GM23338 (cell line): ENCODE results near the gene NCS1. TPM values are rescaled to one million over a fixed set of nuclear protein-coding genes. Genes with fewer than 3 reads are reported as not detected.

ENCODE experiments used
- ATAC-seq: fragments of 200-7000 bp; cut with Tn5 transposase; 3 replicates; pipeline ENCODE4 v1.9.1; 2020
- DNase-seq: peaks from one replicate; pipeline ENCODE4 v3.0.0-alpha.2; 2015; ENCODE audit warnings: low spot score
- H2AFZ ChIP-seq: fragments of 200-600 bp; sonication (generic); 2 replicates; pipeline ENCODE4 v1.8.0; 2016; ENCODE audit warnings: antibody characterized with exemption, mild to moderate bottlenecking, moderate library complexity
- H3F3A ChIP-seq: fragments of 200-600 bp; sonication (generic); replicated peaks from 2 replicates; pipeline ENCODE4 v1.8.0; 2017; ENCODE audit warnings: antibody characterized with exemption, mixed run types, low read depth
- H3K27ac ChIP-seq: fragments of 200-600 bp; sonication (generic); 2 replicates; pipeline ENCODE4 v1.6.1; 2016; ENCODE audit warnings: low read depth
- H3K27me3 ChIP-seq: fragments of 200-600 bp; sonication (generic); 2 replicates; pipeline ENCODE4 v1.8.0; 2016; ENCODE audit warnings: mild to moderate bottlenecking, mixed run types, moderate library complexity; ENCODE audit not compliant: insufficient read depth
- H3K36me3 ChIP-seq: fragments of 200-600 bp; sonication (generic); 2 replicates; pipeline ENCODE4 v1.8.0; 2016; ENCODE audit warnings: mild to moderate bottlenecking; ENCODE audit not compliant: insufficient read depth
- H3K4me1 ChIP-seq: fragments of 200-600 bp; sonication (generic); 2 replicates; pipeline ENCODE4 v1.8.0; 2016; ENCODE audit warnings: mild to moderate bottlenecking, moderate library complexity; ENCODE audit not compliant: insufficient read depth
- H3K4me2 ChIP-seq: fragments of 200-600 bp; sonication (generic); 2 replicates; pipeline ENCODE4 v1.7.1; 2017; ENCODE audit warnings: mixed run types
- H3K4me3 ChIP-seq: fragments of 200-600 bp; sonication (generic); 2 replicates; pipeline ENCODE4 v1.6.1; 2016; ENCODE audit warnings: mixed run types
- H3K79me2 ChIP-seq: fragments of 200-600 bp; sonication (generic); replicated peaks from 2 replicates; pipeline ENCODE4 v1.8.0; 2017; ENCODE audit warnings: mild to moderate bottlenecking; ENCODE audit not compliant: insufficient read depth
- H3K9me2 ChIP-seq: fragments of 200-600 bp; sonication (generic); 2 replicates; pipeline ENCODE4 v1.8.0; 2017; ENCODE audit not compliant: insufficient read depth
- H4K20me1 ChIP-seq: fragments of 200-600 bp; sonication (generic); replicated peaks from 2 replicates; pipeline ENCODE4 v1.8.0; 2017; ENCODE audit warnings: mild to moderate bottlenecking; ENCODE audit not compliant: insufficient read depth
- H3K27ac Mint-ChIP-seq: 2 replicates; pipeline ENCODE4 v1.8.0; 2020; ENCODE audit warnings: inconsistent platforms, mild to moderate bottlenecking, moderate library complexity, mixed read lengths
- H3K27me3 Mint-ChIP-seq: 3 replicates; pipeline ENCODE4 v1.8.0; 2022; ENCODE audit warnings: low read depth, mild to moderate bottlenecking, moderate library complexity, mixed read lengths, inconsistent platforms; ENCODE audit not compliant: insufficient read depth, poor library complexity
- H3K36me3 Mint-ChIP-seq: 3 replicates; pipeline ENCODE4 v1.8.0; 2021; ENCODE audit warnings: low read depth, mild to moderate bottlenecking, inconsistent platforms, moderate library complexity, mixed read lengths
- H3K4me1 Mint-ChIP-seq: 3 replicates; pipeline ENCODE4 v1.8.0; 2020; ENCODE audit warnings: mild to moderate bottlenecking, inconsistent platforms, mixed read lengths
- H3K4me3 Mint-ChIP-seq: 3 replicates; pipeline ENCODE4 v1.8.0; 2021; ENCODE audit warnings: moderate library complexity, mild to moderate bottlenecking, inconsistent platforms, mixed read lengths
- H3K9me3 Mint-ChIP-seq: 3 replicates; pipeline ENCODE4 v1.8.0; 2020; ENCODE audit warnings: moderate library complexity, mild to moderate bottlenecking, inconsistent platforms, mixed read lengths
- CREB1 ChIP-seq: fragments of 250-450 bp; sonication (Bioruptor Pico); IDR thresholded peaks from 2 replicates; pipeline ENCODE4 v1.5.0; 2020; ENCODE audit warnings: low read depth, mild to moderate bottlenecking, moderate library complexity
- polyA plus RNA-seq: library from polyadenylated mRNA; unstranded; fragments of >200 nt; fragmentation: Nextera tagmentation; extraction: Ambion mirVana; gene quantifications from 2 replicates; pipeline ENCODE4 v1.2.1, GENCODE V29; 2016
- total RNA-seq: library from RNA; depleted of rRNA; stranded (reverse); fragments of >200 nt; shearing (Covaris generic); gene quantifications from 2 replicates; pipeline ENCODE4 v1.2.3, GENCODE V29; 2014
- TF ChIP-seq, protein P1 (sequence below): fragments of 250-450 bp; sonication (Bioruptor Pico); IDR thresholded peaks from 2 replicates; pipeline ENCODE4 v1.5.0; 2020; ENCODE audit warnings: mild to moderate bottlenecking, moderate library complexity
- TF ChIP-seq, protein P2 (sequence below): IDR thresholded peaks from one replicate; pipeline ENCODE4 v1.6.1; 2018; ENCODE audit warnings: antibody characterized with exemption; ENCODE audit not compliant: unreplicated experiment
- TF ChIP-seq, protein P3 (sequence below), 2 experiments: fragments of 200-600 bp in 1 of 2; sonication (generic) in 1 of 2; conservative IDR thresholded peaks; 2 replicates each; pipeline versions ENCODE4 v1.5.1 to v1.6.1; 2016 to 2017; ENCODE audit warnings: antibody characterized with exemption in 2 of 2, low read depth in 2 of 2, mild to moderate bottlenecking in 2 of 2, moderate library complexity in 1 of 2

Gene NCS1
- total and polyA plus RNA-seq, 2 experiments from 2014 or later = 8.2 to 34.3 TPM

- TF ChIP-seq, protein P1, sequence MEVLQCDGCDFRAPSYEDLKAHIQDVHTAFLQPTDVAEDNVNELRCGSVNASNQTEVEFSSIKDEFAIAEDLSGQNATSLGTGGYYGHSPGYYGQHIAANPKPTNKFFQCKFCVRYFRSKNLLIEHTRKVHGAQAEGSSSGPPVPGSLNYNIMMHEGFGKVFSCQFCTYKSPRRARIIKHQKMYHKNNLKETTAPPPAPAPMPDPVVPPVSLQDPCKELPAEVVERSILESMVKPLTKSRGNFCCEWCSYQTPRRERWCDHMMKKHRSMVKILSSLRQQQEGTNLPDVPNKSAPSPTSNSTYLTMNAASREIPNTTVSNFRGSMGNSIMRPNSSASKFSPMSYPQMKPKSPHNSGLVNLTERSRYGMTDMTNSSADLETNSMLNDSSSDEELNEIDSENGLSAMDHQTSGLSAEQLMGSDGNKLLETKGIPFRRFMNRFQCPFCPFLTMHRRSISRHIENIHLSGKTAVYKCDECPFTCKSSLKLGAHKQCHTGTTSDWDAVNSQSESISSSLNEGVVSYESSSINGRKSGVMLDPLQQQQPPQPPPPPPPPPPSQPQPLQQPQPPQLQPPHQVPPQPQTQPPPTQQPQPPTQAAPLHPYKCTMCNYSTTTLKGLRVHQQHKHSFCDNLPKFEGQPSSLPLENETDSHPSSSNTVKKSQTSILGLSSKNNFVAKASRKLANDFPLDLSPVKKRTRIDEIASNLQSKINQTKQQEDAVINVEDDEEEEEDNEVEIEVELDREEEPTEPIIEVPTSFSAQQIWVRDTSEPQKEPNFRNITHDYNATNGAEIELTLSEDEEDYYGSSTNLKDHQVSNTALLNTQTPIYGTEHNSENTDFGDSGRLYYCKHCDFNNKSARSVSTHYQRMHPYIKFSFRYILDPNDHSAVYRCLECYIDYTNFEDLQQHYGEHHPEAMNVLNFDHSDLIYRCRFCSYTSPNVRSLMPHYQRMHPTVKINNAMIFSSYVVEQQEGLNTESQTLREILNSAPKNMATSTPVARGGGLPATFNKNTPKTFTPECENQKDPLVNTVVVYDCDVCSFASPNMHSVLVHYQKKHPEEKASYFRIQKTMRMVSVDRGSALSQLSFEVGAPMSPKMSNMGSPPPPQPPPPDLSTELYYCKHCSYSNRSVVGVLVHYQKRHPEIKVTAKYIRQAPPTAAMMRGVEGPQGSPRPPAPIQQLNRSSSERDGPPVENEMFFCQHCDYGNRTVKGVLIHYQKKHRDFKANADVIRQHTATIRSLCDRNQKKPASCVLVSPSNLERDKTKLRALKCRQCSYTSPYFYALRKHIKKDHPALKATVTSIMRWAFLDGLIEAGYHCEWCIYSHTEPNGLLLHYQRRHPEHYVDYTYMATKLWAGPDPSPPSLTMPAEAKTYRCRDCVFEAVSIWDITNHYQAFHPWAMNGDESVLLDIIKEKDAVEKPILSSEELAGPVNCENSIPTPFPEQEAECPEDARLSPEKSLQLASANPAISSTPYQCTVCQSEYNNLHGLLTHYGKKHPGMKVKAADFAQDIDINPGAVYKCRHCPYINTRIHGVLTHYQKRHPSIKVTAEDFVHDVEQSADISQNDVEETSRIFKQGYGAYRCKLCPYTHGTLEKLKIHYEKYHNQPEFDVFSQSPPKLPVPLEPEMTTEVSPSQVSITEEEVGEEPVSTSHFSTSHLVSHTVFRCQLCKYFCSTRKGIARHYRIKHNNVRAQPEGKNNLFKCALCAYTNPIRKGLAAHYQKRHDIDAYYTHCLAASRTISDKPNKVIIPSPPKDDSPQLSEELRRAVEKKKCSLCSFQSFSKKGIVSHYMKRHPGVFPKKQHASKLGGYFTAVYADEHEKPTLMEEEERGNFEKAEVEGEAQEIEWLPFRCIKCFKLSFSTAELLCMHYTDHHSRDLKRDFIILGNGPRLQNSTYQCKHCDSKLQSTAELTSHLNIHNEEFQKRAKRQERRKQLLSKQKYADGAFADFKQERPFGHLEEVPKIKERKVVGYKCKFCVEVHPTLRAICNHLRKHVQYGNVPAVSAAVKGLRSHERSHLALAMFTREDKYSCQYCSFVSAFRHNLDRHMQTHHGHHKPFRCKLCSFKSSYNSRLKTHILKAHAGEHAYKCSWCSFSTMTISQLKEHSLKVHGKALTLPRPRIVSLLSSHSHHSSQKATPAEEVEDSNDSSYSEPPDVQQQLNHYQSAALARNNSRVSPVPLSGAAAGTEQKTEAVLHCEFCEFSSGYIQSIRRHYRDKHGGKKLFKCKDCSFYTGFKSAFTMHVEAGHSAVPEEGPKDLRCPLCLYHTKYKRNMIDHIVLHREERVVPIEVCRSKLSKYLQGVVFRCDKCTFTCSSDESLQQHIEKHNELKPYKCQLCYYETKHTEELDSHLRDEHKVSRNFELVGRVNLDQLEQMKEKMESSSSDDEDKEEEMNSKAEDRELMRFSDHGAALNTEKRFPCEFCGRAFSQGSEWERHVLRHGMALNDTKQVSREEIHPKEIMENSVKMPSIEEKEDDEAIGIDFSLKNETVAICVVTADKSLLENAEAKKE (CRISPR knock-in tag) = no peak
- TF ChIP-seq CREB1 = no peak
- TF ChIP-seq, protein P2, sequence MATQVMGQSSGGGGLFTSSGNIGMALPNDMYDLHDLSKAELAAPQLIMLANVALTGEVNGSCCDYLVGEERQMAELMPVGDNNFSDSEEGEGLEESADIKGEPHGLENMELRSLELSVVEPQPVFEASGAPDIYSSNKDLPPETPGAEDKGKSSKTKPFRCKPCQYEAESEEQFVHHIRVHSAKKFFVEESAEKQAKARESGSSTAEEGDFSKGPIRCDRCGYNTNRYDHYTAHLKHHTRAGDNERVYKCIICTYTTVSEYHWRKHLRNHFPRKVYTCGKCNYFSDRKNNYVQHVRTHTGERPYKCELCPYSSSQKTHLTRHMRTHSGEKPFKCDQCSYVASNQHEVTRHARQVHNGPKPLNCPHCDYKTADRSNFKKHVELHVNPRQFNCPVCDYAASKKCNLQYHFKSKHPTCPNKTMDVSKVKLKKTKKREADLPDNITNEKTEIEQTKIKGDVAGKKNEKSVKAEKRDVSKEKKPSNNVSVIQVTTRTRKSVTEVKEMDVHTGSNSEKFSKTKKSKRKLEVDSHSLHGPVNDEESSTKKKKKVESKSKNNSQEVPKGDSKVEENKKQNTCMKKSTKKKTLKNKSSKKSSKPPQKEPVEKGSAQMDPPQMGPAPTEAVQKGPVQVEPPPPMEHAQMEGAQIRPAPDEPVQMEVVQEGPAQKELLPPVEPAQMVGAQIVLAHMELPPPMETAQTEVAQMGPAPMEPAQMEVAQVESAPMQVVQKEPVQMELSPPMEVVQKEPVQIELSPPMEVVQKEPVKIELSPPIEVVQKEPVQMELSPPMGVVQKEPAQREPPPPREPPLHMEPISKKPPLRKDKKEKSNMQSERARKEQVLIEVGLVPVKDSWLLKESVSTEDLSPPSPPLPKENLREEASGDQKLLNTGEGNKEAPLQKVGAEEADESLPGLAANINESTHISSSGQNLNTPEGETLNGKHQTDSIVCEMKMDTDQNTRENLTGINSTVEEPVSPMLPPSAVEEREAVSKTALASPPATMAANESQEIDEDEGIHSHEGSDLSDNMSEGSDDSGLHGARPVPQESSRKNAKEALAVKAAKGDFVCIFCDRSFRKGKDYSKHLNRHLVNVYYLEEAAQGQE = no peak
Measured at GRCh38 chr9:130284249-130284625, 112.0 kb downstream of the NCS1 start (continued).

DNA sequence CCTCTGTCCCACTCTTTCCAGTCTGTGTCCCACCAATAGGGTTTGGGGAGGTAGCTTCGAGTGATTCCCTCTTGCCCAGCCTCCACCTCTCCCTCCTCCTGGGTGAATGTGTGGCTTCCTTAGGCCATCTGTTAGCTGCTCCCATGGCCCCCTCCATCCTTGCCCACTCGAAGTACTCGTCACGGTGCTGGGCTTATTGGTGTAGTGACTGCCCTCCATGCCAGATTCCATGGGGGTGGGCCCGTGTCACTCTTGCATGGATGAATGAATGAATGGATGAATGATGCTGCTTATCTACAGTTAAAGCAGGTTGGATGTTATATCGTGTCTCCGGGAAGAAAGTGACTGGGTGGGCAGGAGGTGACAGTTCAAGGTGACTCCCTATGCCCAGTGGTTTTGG, 112.5 kb downstream of the NCS1 start:
- H3K27me3 Mint-ChIP-seq = peaks cover 14% of the 10 kb centered on the region
- peaks cover 24% of the 10 kb centered on the region for H3K4me1 Mint-ChIP-seq
- Histone ChIP-seq H3K27ac (no peak overlapping the region), H3F3A (no peaks in the 10 kb centered on the region), H3K36me3 (no peaks in the 10 kb centered on the region), H3K4me3 (no peak overlapping the region), H3K79me2 (no peaks in the 10 kb centered on the region), H4K20me1 (no peaks in the 10 kb centered on the region), H3K4me2 (no peak overlapping the region), H3K27me3 (no peaks in the 10 kb centered on the region), H3K9me2 (no peaks in the 10 kb centered on the region), H2AFZ (no peak overlapping the region), H3K4me1 (no peaks in the 10 kb centered on the region)
- no peak overlapping the region for H3K4me3 Mint-ChIP-seq
- DNase-seq = no peak
- H3K27ac Mint-ChIP-seq = no peak overlapping the region; the same call in 1 of the 2 replicates
- no peaks in the 10 kb centered on the region for H3K9me3 Mint-ChIP-seq
- no peak for ATAC-seq
- H3K36me3 Mint-ChIP-seq = peaks cover 6% of the 10 kb centered on the region; the same call in 2 of the 3 replicates
- TF ChIP-seq, protein P3, sequence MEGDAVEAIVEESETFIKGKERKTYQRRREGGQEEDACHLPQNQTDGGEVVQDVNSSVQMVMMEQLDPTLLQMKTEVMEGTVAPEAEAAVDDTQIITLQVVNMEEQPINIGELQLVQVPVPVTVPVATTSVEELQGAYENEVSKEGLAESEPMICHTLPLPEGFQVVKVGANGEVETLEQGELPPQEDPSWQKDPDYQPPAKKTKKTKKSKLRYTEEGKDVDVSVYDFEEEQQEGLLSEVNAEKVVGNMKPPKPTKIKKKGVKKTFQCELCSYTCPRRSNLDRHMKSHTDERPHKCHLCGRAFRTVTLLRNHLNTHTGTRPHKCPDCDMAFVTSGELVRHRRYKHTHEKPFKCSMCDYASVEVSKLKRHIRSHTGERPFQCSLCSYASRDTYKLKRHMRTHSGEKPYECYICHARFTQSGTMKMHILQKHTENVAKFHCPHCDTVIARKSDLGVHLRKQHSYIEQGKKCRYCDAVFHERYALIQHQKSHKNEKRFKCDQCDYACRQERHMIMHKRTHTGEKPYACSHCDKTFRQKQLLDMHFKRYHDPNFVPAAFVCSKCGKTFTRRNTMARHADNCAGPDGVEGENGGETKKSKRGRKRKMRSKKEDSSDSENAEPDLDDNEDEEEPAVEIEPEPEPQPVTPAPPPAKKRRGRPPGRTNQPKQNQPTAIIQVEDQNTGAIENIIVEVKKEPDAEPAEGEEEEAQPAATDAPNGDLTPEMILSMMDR (conservative IDR thresholded peaks at IDR 0.05; ENCODE audit: low read depth in 2 of 2) = no peak
